ENCODE data around the gene ROM1.

- TF ChIP-seq EZH2 (IDR thresholded peaks at IDR 0.05; ENCODE audit: low read length) = no peak
- no peak for TF ChIP-seq CTCF (optimal IDR thresholded peaks at IDR 0.05 in 1 of 3, IDR thresholded peaks at IDR 0.05 in 1 of 3, conservative IDR thresholded peaks at IDR 0.05 in 1 of 3; ENCODE audit: extremely low read depth in 1 of 3, insufficient read depth in 2 of 3, low read length in 3 of 3)
Measured at GRCh38 chr11:62645946-62646824, 33.1 kb downstream of the ROM1 start, which contains the start of gene GANAB.

Data from keratinocyte (primary cell).